Activated naive CD8-positive, alpha-beta T cell treated with anti-CD3 and anti-CD28 coated beads for 36 hours (primary cell): ENCODE data around the gene ATG4B. TPM values are rescaled to one million over a fixed set of nuclear protein-coding genes. Genes with fewer than 3 reads are reported as not detected.

Experiments
- DNase-seq: peaks from one replicate; pipeline ENCODE4 v3.0.0; 2021
- H3K27ac Mint-ChIP-seq: one replicate; pipeline ENCODE4 v1.8.0; 2022; ENCODE audit warnings: mild to moderate bottlenecking, moderate library complexity, mixed read lengths
- H3K27me3 Mint-ChIP-seq: one replicate; pipeline ENCODE4 v1.8.0; 2022; ENCODE audit warnings: mild to moderate bottlenecking, mixed read lengths
- H3K36me3 Mint-ChIP-seq: one replicate; pipeline ENCODE4 v1.8.0; 2021; ENCODE audit warnings: mild to moderate bottlenecking, mixed read lengths
- H3K4me1 Mint-ChIP-seq: one replicate; pipeline ENCODE4 v1.8.0; 2021; ENCODE audit warnings: mixed read lengths
- H3K4me3 Mint-ChIP-seq: one replicate; pipeline ENCODE4 v1.8.0; 2022; ENCODE audit warnings: mild to moderate bottlenecking, moderate library complexity, mixed read lengths
- H3K9me3 Mint-ChIP-seq: one replicate; pipeline ENCODE4 v1.8.0; 2022; ENCODE audit warnings: mixed read lengths
- total RNA-seq, 2 experiments: library from RNA; stranded (reverse); gene quantifications; one replicate each; pipeline ENCODE4 v1.2.3, GENCODE V29; 2021

ATG4B gene
- total RNA-seq, 2 experiments from 2014 or later = 72.5 to 73.8 TPM

DNA sequence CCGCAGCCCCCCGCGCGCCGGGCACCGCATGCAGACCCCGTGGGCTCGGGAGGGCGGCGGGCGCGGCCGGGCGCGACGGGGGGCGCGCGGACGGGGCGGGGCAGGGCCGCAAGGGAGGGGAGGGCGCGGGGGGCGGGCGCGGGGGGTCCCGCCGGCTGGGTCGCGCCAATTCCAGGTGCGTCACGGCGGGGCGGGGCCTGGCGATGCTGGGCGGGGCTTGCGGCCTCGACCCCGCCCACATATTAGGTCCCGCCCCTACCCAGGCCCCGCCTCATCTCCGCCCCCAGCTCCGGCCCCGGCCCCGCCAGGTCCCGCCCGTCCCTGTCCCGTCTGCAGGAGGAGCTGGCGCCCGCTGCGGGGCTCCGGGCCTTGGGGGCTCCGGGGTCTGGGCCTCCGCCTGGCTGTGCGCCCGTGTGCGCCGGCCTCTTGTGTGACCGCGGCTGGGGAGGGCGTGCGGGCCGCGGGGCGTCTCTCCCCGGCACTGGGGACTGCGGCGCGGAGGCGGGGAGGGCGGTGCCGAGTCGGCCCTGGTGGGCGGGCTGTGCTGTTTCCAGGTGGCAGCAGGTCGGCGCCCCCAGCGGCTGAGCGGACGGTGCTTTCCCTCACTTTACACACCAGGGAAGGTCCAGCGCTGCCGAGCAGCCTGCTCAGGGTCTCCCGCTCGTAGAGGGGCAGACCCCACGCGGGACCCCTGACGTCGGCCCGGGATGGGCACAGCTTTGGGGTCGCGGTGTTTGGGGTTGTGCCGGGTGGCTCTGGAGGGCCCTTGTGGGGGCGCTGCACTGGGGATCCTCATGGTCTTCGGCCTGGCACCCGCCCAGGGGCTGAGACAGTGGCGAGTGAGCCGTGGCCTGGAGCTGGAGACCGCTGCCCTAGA is 64.9 kb downstream of the ATG4B start:
- Mint-ChIP-seq H3K27me3 (no peaks in the 10 kb centered on the region), H3K9me3 (peaks cover 2% of the 10 kb centered on the region), H3K4me1 (peaks cover 17% of the 10 kb centered on the region), H3K4me3 (peak overlapping the region; percentile 90), H3K36me3 (peaks cover 43% of the 10 kb centered on the region), H3K27ac (peak overlapping the region; percentile 88)
- DNase-seq = peak; percentile 94

- H3K27ac Mint-ChIP-seq = peak overlapping the region; percentile 88
- H3K4me3 Mint-ChIP-seq = peak overlapping the region; percentile 90
- no peaks in the 10 kb centered on the region for H3K27me3 Mint-ChIP-seq
- peaks cover 45% of the 10 kb centered on the region for H3K36me3 Mint-ChIP-seq
- H3K9me3 Mint-ChIP-seq = peaks cover 2% of the 10 kb centered on the region
- peaks cover 17% of the 10 kb centered on the region for H3K4me1 Mint-ChIP-seq
- no peak for DNase-seq
Measured at GRCh38 chr2:241703032-241703604, 65.6 kb downstream of the ATG4B start.

DNA sequence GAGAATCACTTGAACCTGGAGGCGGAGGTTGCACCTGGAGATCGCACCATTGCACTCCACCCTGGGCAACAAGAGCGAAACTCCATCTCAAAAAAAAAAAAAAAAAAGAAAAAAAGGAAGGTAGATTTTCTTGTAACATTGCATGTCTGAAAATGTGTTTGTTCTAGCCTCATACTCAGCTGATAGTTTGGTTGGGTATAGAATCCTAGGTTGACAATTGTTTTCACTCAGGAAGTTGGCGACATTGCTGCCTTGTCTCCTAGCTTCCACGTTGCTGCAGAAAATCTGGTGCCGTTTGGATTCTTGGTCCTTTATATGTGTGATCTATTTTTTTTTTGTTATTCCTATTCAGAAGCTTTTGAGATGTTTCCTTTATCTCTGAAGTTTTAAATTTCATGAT is 69.0 kb downstream of the ATG4B start:
- H3K4me3 Mint-ChIP-seq = no peak overlapping the region
- H3K9me3 Mint-ChIP-seq = peaks cover 2% of the 10 kb centered on the region
- H3K27ac Mint-ChIP-seq = no peak overlapping the region
- no peaks in the 10 kb centered on the region for H3K27me3 Mint-ChIP-seq
- peaks cover 5% of the 10 kb centered on the region for H3K4me1 Mint-ChIP-seq
- no peak for DNase-seq
- peaks cover 56% of the 10 kb centered on the region for H3K36me3 Mint-ChIP-seq

GRCh38 chr2:241708879-241709278 is 71.4 kb downstream of the ATG4B start:
- DNase-seq = no peak
- Mint-ChIP-seq H3K4me1 (no peaks in the 10 kb centered on the region), H3K27me3 (no peaks in the 10 kb centered on the region), H3K9me3 (peaks cover 2% of the 10 kb centered on the region), H3K27ac (no peak overlapping the region), H3K4me3 (no peak overlapping the region), H3K36me3 (peaks cover 62% of the 10 kb centered on the region)

GRCh38 chr2:241719093-241719492 is 81.6 kb downstream of the ATG4B start:
- DNase-seq = no peak
- H3K27ac Mint-ChIP-seq = no peak overlapping the region
- H3K9me3 Mint-ChIP-seq = peaks cover 2% of the 10 kb centered on the region
- no peaks in the 10 kb centered on the region for H3K4me1 Mint-ChIP-seq
- peaks cover 42% of the 10 kb centered on the region for H3K36me3 Mint-ChIP-seq
- H3K4me3 Mint-ChIP-seq = no peak overlapping the region
- H3K27me3 Mint-ChIP-seq = no peaks in the 10 kb centered on the region

DNA sequence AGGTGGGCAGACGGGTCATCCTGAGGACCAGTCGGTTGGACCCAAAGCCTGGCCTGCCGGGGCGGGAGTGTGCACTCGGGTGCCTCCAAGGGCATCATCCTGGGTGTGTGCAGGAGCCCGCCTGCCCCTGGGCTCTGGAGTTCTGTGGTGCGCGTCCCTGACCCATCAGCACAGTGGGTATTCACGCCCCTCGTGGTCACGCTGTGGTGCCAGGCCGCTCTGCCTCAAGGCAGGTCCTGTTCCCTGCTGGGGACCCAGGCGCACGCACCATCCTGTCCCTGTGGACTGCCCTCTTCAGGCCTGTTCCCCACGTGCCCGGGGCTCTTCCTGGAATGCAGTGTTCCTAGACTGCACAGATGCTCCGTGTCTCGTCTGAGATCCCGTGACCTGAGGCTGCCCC is 82.6 kb downstream of the ATG4B start:
- Mint-ChIP-seq H3K27me3 (no peaks in the 10 kb centered on the region), H3K9me3 (peaks cover 2% of the 10 kb centered on the region), H3K36me3 (peaks cover 39% of the 10 kb centered on the region), H3K4me3 (no peak overlapping the region), H3K27ac (no peak overlapping the region), H3K4me1 (no peaks in the 10 kb centered on the region)
- no peak for DNase-seq

DNA sequence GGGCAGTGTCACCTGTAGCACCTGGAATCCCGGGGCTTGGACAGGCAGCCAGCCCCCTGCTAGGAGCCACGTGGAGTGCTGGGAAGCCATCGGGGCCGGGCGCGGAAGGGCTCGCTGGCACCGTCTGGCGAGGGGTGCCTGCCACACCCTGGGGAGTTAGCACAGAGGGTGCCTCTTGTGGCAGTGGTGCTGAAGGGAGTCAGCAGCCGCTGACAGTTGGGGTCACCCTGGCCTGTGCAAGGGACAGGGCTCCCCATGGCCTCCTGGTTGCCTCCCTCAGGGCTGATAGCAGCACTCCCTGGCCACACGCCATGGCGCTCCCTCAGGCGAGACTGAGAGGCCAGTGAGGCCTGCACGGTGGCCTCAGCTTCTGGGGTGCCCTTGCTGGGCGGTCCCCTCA is 83.1 kb downstream of the ATG4B start:
- Mint-ChIP-seq H3K9me3 (peaks cover 2% of the 10 kb centered on the region), H3K27ac (no peak overlapping the region), H3K36me3 (peaks cover 41% of the 10 kb centered on the region), H3K27me3 (no peaks in the 10 kb centered on the region), H3K4me3 (no peak overlapping the region), H3K4me1 (no peaks in the 10 kb centered on the region)
- no peak for DNase-seq

DNA sequence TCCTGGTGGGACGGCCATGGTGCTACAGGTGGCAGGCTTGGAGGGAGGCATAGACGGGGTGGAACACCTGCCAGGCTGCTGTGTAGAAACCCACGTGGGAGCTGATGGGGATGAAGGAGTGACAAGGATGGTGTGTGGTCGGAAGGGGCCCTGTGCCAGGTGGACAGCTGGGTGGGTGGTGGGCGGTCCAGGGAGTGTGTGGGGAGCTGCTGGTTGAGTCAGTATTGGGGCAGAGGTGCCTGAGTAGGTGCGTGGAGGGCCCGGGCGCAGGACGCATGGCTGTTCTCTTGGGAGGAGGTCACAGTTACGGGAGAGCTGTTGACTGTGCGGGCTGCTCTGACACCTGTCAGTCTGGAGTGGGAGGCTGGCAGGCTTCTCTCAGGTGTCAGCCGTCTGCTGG is 84.4 kb downstream of the ATG4B start:
- H3K9me3 Mint-ChIP-seq = peaks cover 2% of the 10 kb centered on the region
- DNase-seq = no peak
- H3K36me3 Mint-ChIP-seq = peaks cover 36% of the 10 kb centered on the region
- H3K4me1 Mint-ChIP-seq = no peaks in the 10 kb centered on the region
- H3K4me3 Mint-ChIP-seq = no peak overlapping the region
- H3K27ac Mint-ChIP-seq = peak overlapping the region; percentile 45
- H3K27me3 Mint-ChIP-seq = no peaks in the 10 kb centered on the region

DNA sequence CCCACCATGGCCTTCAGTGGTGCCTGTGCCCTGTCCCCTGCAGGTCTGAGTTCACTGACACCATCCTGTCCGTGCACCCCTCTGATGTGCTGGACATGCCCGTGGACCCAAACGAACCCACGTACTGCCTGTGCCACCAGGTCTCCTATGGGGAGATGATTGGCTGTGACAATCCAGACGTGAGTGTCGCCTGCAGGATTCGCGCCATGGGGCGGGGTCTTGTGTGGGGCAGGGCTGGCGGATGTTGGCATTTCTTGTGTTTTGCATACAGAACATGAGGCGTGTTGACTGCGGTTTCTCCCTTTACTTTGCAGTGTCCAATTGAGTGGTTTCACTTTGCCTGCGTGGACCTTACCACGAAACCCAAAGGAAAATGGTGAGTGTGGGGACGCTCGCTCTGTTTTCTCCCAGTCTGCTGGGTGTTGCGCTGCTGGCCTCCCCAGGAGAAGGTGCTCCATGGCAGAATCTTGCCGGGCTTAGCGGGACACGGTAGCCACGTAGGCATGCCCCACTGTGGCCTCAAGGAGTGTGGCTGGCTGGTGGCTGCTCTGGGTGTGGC is 85.5 kb downstream of the ATG4B start:
- H3K9me3 Mint-ChIP-seq = peaks cover 2% of the 10 kb centered on the region
- no peaks in the 10 kb centered on the region for H3K27me3 Mint-ChIP-seq
- peaks cover 36% of the 10 kb centered on the region for H3K36me3 Mint-ChIP-seq
- no peak for DNase-seq
- H3K4me3 Mint-ChIP-seq = no peak overlapping the region
- H3K27ac Mint-ChIP-seq = no peak overlapping the region
- H3K4me1 Mint-ChIP-seq = no peaks in the 10 kb centered on the region

Other genes starting within 250 kb of the ATG4B start
- 10 to 100 TPM; 86.2 to 87.7 TPM for gene STK25, start 129.1 kb upstream of the ATG4B start, total RNA-seq
- gene BOK, start 78.9 kb upstream of the ATG4B start, total RNA-seq = under 1 TPM in 1 of 2 experiments, not detected in 1; 0.08 TPM
- gene THAP4, start 535 bp upstream of the ATG4B start, total RNA-seq = 10 to 100 TPM; 54.8 to 55.0 TPM
- gene DTYMK, start 49.1 kb downstream of the ATG4B start, total RNA-seq = 100 to 1,000 TPM; 116 to 121 TPM
- 10 to 100 TPM; 37.1 to 45.5 TPM for gene ING5, start 64.3 kb downstream of the ATG4B start, total RNA-seq
- gene D2HGDH, start 96.9 kb downstream of the ATG4B start, total RNA-seq = 10 to 100 TPM; 26.9 to 29.3 TPM
- under 1 TPM in 1 of 2 experiments, not detected in 1; 0.31 TPM for gene GAL3ST2, start 139.1 kb downstream of the ATG4B start, total RNA-seq
- under 1 TPM; 0.08 to 0.40 TPM for gene NEU4, start 171.5 kb downstream of the ATG4B start, total RNA-seq
- 10 to 100 TPM; 24.3 TPM for gene PDCD1, start 221.2 kb downstream of the ATG4B start, total RNA-seq
- gene RTP5, start 232.0 kb downstream of the ATG4B start, total RNA-seq = under 1 TPM in 1 of 2 experiments, not detected in 1; 0.20 TPM